ENCODE results near the gene DIP2C. TPM values are rescaled to one million over a fixed set of nuclear protein-coding genes. Genes with fewer than 3 reads are reported as not detected.
"Not testable (repeated sequence)": the region's sequence is repeated elsewhere in the genome, so short reads cannot be mapped to it uniquely, and the experiment has no call there.

The DIP2C gene
- 38.5 TPM for total RNA-seq
- long read RNA-seq, partial matches to known transcripts: 17 of 71 reads
- long read RNA-seq, other reads (novel, unspliced or antisense): 54 of 71 reads

DNA sequence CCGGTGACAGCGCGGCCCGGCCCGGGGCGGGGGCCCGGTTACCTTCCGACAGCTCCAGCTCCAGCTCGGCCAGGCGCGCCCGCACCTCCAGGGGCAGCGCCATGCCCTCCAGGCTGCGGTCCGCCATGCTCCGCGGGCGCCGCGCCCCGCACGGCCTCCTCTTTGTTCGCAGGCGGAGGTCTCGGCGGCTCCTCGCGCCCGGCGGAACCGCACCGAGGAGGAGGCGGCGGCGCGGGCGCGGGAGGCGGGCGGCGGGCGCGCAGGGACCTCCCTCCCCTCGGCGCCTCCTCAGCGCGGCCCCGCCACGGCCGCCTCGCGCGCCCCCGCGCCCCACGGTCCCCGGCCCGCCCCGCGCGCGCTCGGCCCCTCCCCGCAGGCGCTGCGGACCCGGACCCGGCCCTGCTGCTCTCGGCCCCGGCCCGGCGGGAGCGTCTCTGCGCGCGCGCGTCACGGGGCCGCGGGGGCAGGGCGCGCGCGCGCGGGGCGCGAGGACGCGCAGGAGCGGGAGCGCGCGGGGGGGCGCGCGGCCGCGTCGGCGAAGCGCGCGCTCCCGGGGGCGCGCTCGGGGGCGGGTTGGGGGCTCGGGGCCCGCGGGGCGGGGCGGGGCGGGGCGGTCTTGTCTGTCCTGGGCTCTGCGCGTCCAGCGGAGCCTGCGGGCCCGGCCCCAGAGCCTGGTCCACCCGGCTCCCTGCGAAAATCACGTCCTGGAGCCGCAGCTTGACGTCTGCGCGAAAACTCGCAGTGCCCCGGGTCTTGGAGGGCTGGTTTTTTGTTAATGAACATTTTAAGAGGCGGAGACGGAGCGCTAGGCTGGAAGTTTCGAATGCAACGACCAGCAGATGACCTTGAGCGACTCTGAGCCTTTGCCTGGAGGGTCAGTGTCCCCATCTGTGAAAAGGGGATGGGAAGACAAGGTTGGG is at the start of gene DIP2C:
DIP2C (minus strand) TSS at position 217 of the 920 bp plus-strand sequence; CDS start at position 127, 90 bp downstream.
- no peak for DNase-seq (ENCODE audit: low spot score)

DNA sequence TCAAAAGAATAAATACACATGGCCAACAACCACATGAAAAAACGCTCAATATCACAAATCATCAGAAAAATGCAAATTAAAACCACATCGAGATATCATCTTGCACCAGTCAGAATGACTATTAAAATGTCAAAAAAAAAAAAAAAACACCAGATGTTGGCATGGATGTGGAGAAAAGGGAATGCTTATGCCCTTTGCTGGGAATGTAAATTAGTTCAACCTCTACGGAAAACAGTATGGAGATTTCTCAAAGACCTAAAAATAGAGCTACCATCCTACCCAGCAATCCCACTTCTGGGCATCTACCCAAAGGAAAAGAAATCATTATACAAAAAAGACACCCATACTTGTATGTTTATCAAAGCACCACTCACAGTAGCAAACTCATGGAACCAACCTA is 45.0 kb upstream of the DIP2C start:
- no peak for DNase-seq (ENCODE audit: low spot score)

- DNase-seq (ENCODE audit: low spot score): no peak
Observed at GRCh38 chr10:733086-733485, 43.6 kb upstream of the DIP2C start.

DNA sequence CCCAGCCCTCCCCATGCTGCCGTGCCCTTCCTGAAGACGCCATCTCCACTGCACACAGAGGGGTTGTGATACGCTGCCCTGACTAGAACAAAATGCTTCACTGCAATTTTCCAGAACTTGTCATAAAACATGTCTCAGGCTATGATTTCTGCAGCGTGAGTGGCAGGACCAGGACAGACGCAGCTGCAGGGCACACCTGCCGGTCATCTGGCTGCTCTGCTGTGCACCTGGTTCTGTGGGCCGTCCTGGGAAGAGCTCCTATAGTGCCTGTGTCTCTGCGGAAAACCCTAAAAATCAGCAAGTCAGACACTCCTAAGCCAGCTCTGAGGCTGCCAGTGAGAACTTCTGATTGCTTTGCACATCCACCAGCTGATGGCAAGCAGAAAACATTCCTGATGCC is 39.7 kb upstream of the DIP2C start:
- DNase-seq (ENCODE audit: low spot score): no peak

DNA sequence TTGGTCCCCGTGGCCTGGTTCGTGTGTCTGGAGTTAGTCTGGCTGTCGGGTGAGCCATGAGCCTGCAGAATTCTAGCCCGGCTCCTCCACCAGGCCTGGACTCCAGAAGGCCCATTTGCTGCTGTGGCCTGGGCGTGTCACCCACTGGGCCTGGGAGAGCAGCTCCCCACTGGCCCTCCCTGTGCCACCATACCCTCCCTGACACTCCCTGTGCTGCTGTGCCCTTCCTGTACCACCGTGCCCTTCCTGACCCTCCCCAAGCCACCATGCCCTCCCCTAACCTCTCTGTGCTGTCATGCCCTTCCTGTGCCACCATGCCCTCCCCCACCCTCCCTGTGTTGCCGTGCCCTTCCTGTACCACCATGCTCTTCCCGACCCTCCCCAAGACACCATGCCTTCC is 39.1 kb upstream of the DIP2C start:
- DNase-seq (ENCODE audit: low spot score): no peak

DNA sequence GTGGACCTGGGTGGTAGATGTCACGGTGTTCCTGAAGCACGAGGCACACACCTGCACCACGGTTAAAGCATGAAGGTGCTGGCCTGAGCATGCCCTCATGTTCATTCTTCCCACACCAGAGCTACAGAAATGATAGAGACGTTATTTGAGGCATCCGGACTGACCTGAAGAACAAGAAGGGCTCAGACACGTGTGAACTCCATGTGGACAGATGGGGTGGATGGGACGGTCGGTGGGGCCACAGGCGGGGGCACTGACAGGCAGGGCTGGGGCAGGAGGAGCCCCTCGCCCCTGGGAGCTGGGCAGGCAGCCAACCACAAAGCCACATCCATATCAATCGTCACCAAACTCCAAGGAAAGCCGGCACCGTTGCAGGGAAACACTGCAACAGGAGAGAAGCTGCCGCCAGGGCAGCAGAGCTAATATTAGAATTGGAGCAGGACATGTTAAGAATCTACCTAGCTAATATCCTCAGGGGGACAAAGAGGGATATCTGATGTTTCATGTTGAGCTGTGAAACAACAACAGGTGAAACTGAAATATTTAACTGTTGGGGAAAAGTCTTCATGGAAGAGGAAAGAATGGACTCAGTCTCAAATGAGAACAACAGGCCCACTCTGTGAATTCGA is 37.8 kb upstream of the DIP2C start:
- DNase-seq (ENCODE audit: low spot score): no peak

GRCh38 chr10:725786-726185 is 36.3 kb upstream of the DIP2C start:
- no peak for DNase-seq (ENCODE audit: low spot score)

DNA sequence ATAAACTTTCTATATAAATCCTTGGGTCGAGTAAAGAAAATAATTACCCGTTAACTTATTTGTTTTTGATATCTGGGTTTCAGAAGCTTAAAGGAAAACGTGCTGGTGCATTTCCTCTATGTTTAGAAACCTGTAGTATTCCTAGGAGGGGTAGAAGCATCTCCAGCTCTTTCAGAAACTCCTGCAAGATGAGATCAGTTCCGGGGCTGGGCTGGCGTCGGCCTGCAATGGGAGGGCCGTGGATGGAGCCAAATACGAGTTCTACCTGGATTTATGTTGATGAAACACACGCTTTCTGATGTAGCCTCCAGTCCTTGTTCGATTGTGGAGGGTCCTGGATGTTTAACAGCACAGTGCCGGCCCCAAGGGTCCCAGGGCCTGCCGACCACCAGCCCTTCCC is 35.8 kb upstream of the DIP2C start:
- no peak for DNase-seq (ENCODE audit: low spot score)

- no peak for DNase-seq (ENCODE audit: low spot score)
Observed at GRCh38 chr10:723973-724372, 34.5 kb upstream of the DIP2C start.

DNA sequence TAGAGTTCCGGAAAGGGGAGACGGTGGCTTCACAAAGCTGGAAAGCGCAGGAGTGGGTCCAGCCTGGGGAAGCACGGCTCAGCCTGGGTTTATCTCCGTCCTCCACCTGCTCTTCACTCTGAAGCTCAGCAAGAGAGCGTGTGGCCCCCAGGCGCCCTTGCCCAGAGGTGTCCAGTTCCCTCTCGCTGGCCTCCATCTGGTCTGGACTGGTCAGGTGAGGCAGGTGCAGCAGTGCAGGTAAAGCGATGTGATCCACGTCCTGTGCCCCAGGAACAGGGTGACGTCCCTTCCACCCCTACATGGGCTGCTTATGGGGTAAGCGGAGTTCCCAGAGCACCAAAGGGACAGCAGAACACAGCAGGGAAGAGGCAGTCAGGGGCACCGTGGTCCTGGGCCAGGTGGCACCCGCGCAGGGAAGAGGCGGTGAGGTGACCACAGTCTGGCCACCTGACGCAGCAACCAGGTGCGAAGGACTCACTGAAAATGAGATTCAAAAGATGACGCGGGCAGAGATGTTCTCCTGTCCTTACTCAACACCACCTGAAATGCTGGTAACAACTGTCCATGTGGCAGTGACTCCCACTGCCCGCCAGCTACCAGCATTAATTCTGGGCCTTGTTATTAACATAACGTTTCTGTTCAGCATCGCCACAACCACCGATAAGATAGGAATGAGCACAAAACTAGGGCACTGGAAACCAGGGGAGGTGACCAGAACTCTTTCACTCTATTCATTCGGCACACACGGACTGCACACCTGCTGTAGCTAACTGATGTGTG is 33.0 kb upstream of the DIP2C start:
- DNase-seq (ENCODE audit: low spot score): no peak

- no peak for DNase-seq (ENCODE audit: low spot score)
Observed at GRCh38 chr10:718143-718700, 28.8 kb upstream of the DIP2C start.

DNA sequence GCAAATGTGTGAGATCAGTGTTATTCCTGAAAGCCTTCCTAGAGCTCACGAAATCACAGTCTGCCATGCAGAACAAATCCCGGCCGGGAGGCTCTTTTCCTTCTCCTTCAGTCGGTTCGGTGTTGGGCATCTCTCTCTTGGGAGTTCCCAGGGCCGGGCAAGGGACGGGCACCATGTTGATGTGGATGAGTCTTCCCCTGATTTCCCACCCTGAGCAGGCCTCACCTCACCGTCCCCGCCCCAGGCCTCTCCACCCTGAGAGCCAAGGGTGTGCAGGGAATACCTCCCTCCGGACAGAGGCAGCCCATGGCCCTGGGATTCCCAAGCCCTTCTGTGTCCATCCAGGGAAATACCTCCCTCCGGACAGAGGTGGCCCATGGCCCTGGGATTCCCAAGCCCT is 28.0 kb upstream of the DIP2C start:
- no peak for DNase-seq (ENCODE audit: low spot score)

- no peak for DNase-seq (ENCODE audit: low spot score)
Observed at GRCh38 chr10:716821-717220, 27.4 kb upstream of the DIP2C start.

GRCh38 chr10:714214-714613 is 24.7 kb upstream of the DIP2C start:
- no peak for DNase-seq (ENCODE audit: low spot score)

DNA sequence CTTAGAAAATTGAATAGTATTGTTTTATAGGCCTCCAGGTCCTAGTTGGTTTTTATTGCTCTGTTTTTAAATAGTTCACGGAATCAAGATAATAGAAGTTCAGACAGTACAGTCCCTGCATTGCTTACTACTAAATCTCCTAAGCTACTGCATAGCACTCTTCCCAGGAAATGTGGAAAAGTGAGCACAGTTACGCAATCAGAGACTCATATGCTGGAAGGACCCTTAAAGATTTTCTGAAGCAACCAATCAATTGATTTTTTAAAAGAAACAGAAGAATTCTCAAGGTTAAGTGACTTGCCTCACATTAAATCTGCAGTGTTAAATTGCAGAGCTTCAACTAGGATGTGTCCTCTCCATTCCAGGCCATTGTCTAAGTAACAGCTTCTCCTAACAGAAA is 23.1 kb upstream of the DIP2C start:
- no peak for DNase-seq (ENCODE audit: low spot score)

- no peak for DNase-seq (ENCODE audit: low spot score)
Observed at GRCh38 chr10:712089-712488, 22.6 kb upstream of the DIP2C start.

- no peak for DNase-seq (ENCODE audit: low spot score)
Observed at GRCh38 chr10:707861-708260, 18.4 kb upstream of the DIP2C start.

GRCh38 chr10:707456-707855 is 18.0 kb upstream of the DIP2C start:
- no peak for DNase-seq (ENCODE audit: low spot score)

GRCh38 chr10:703118-703517 is 13.7 kb upstream of the DIP2C start:
- no peak for DNase-seq (ENCODE audit: low spot score)

- not testable (repeated sequence) for DNase-seq (ENCODE audit: low spot score)
Observed at GRCh38 chr10:700183-700582, 10.7 kb upstream of the DIP2C start.

DNA sequence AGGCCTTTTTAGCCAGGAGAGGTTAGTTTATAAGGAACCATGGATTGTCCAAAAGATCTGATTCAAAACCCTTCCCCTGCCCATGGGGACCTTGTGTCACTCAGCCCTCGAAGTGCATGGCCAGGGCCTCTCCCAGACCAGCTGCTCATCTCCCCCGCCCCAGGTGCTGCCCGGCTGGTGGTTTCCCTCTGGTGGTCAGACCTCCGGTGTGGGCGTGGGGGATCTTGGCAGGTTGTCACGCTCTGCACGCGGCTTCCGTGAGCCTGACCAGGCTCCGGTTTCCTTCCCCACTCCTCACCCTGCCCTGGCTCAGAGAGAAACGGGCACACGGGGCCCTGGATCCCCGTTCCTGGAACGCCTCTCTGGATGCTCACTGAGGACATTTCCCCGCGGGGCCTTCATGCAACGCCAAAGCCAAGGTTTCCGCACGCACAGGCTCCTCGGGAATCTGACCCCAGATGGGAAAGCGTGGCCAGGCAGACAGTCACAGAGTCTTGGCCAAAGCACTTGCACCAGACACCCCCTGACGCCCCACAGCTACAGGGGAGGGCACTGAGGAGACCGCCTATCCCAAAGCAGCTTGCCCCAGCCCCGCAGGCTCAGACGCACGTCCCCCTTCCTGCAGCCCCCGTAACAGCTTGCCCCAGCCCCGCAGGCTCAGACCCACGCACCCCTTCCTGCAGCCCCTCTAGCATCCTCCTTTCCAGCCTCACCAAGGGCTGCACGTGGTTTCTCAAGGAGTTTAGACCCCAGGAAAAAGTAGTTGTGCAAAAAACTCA is 7.8 kb upstream of the DIP2C start:
- DNase-seq (ENCODE audit: low spot score): no peak
